ENCODE measurements around the gene CYP24A1. TPM values are rescaled to one million over a fixed set of nuclear protein-coding genes. Genes with fewer than 3 reads are reported as not detected.

CYP24A1 gene
- total and polyA plus RNA-seq, 2 donors (not counting 1 experiment from before 2014, with no cell fraction given) = not detected

- H3K79me2 ChIP-seq (ENCODE audit: control insufficient read depth, insufficient read depth, low read length) = no peaks in the 10 kb centered on the region
- H3K4me1 ChIP-seq (ENCODE audit: control insufficient read depth in 2 of 2, insufficient read depth in 2 of 2, low read length in 2 of 2) = no peaks in the 10 kb centered on the region
- intact Hi-C loops (cut with micrococcal nuclease) = loop anchor here (1.0 kb wide), 1 partner anchor 95 kb away; no protein-coding TSS in a partner anchor
- Mint-ChIP-seq H3K4me1 (peaks cover 1% of the 10 kb centered on the region), H3K27me3 (peaks cover 25% of the 10 kb centered on the region), H3K4me3 (no peak overlapping the region), H3K27ac (no peak overlapping the region), H3K9me3 (ENCODE audit: insufficient read depth) (no peaks in the 10 kb centered on the region)
- DNase-seq = no peak
- H3K27me3 ChIP-seq (replicated peaks in 1 of 4; ENCODE audit: control extremely low read depth in 1 of 4, control insufficient read depth in 3 of 4, insufficient read depth in 4 of 4, low read length in 3 of 4) = peaks cover 0 to 6% (median under 1%) of the 10 kb centered on the region in 4 experiments
- no peak for ATAC-seq (ENCODE audit: low read depth)
- ChIA-PET POLR2A (no interaction called here), CTCF (interaction anchor here (0.7 to 3.3 kb wide), 15 partner anchors 9 to 904 kb away, joined by 3 to 20 read pairs (median 3); partner anchors contain the start of gene PFDN4)
- H2AFZ ChIP-seq (ENCODE audit: insufficient read depth, low read depth, low read length, poor library complexity, severe bottlenecking) = no peak overlapping the region
- H3K9ac ChIP-seq (ENCODE audit: low read length) = no peak overlapping the region
- 100% methylated on average over 5 of the region's 6 CpGs for WGBS (ENCODE audit: insufficient coverage)
- TF ChIP-seq, protein P1, sequence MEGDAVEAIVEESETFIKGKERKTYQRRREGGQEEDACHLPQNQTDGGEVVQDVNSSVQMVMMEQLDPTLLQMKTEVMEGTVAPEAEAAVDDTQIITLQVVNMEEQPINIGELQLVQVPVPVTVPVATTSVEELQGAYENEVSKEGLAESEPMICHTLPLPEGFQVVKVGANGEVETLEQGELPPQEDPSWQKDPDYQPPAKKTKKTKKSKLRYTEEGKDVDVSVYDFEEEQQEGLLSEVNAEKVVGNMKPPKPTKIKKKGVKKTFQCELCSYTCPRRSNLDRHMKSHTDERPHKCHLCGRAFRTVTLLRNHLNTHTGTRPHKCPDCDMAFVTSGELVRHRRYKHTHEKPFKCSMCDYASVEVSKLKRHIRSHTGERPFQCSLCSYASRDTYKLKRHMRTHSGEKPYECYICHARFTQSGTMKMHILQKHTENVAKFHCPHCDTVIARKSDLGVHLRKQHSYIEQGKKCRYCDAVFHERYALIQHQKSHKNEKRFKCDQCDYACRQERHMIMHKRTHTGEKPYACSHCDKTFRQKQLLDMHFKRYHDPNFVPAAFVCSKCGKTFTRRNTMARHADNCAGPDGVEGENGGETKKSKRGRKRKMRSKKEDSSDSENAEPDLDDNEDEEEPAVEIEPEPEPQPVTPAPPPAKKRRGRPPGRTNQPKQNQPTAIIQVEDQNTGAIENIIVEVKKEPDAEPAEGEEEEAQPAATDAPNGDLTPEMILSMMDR (IDR thresholded peaks at IDR 0.05) = peak; percentile 39
- TF ChIP-seq EZH2 (IDR thresholded peaks at IDR 0.05; ENCODE audit: borderline replicate concordance, insufficient read depth, low read depth, low read length, poor library complexity, severe bottlenecking) = no peak
- no peak overlapping the region for H3K4me2 ChIP-seq (replicated peaks; ENCODE audit: low read depth, low read length, poor library complexity, severe bottlenecking)
- H4K20me1 ChIP-seq (ENCODE audit: control insufficient read depth, insufficient read depth, low read length, poor library complexity, severe bottlenecking) = no peaks in the 10 kb centered on the region
- no peaks in the 10 kb centered on the region for H3K9me3 ChIP-seq (ENCODE audit: control extremely low read depth in 1 of 3, control insufficient read depth in 2 of 3, insufficient read depth in 1 of 3, low read length in 2 of 3)
- H3K36me3 ChIP-seq (replicated peaks in 1 of 2; ENCODE audit: control extremely low read depth in 1 of 2, control insufficient read depth in 1 of 2, extremely low read depth in 1 of 2, insufficient read depth in 2 of 2, low read length in 1 of 2) = no peaks in the 10 kb centered on the region
- H3K4me3 ChIP-seq (ENCODE audit: control extremely low read depth in 1 of 5, extremely low read depth in 1 of 5, insufficient read depth in 1 of 5, low read depth in 2 of 5, low read length in 4 of 5) = no peak overlapping the region
- no peak overlapping the region for H3K27ac ChIP-seq (ENCODE audit: low read length in 2 of 2)
Observed at GRCh38 chr20:54103762-54104600, 69.8 kb downstream of the CYP24A1 start.

Other genes starting within 250 kb of the CYP24A1 start
- gene BCAS1, start 103.4 kb downstream of the CYP24A1 start, total RNA-seq = 1.0 and 1.1 TPM in 2 replicates
- 0.19 and 0.97 TPM in 2 replicates for gene BCAS1, start 103.4 kb downstream of the CYP24A1 start, polyA plus RNA-seq
- gene PFDN4, start 34.1 kb upstream of the CYP24A1 start, total RNA-seq = 16.8 and 18.0 TPM in 2 replicates
- 9.1 and 14.3 TPM in 2 replicates for gene PFDN4, start 34.1 kb upstream of the CYP24A1 start, polyA plus RNA-seq

Measured in B cell (primary cell).